AG04450 (cell line): ENCODE measurements around the gene NRDC. TPM values are rescaled to one million over a fixed set of nuclear protein-coding genes. Genes with fewer than 3 reads are reported as not detected.

Experiments used
- CTCF ChIA-PET: fragments of 300-600, 350-600 bp; formaldehyde crosslinking; extraction: SDS; loops from one replicate; lab custom pipeline; 2022; ENCODE audit warnings: antibody characterized with exemption, inconsistent platforms; lab: Charles Lee
- POLR2A ChIA-PET: fragments of 350-600 bp; formaldehyde crosslinking; extraction: SDS; loops from one replicate; lab custom pipeline; 2021; ENCODE audit warnings: antibody characterized with exemption, inconsistent platforms; lab: Yijun Ruan, JAX
- DNase-seq: peaks from one replicate; pipeline ENCODE4 v3.0.0-alpha.2; 2011; ENCODE audit warnings: low read depth, low spot score
- H3K27ac ChIP-seq: one replicate; pipeline ENCODE4 v1.5.1; 2012; ENCODE audit warnings: low read depth, low read length, control low read depth
- H3K27me3 ChIP-seq: one replicate; pipeline ENCODE4 v1.6.0; 2012; ENCODE audit warnings: low read length; ENCODE audit not compliant: control insufficient read depth, insufficient read depth
- H3K4me3 ChIP-seq: 2 replicates; pipeline ENCODE4 v1.5.1; 2011; ENCODE audit warnings: mild to moderate bottlenecking, low read depth, low read length, control low read depth
- H3K9me3 ChIP-seq: 2 replicates; pipeline ENCODE4 v1.5.1; 2012; ENCODE audit warnings: low read length; ENCODE audit not compliant: control insufficient read depth, insufficient read depth
- polyA plus RNA-seq: library from polyadenylated mRNA; depleted of rRNA; stranded (reverse); fragments of >200 nt; gene quantifications from 2 replicates; pipeline ENCODE4 v1.2.3, GENCODE V29; 2011; rRNA removed
- small RNA-seq: library from RNA; depleted of rRNA; stranded (forward); fragments of <200 nt; gene quantifications from one replicate; pipeline ENCODE3, GENCODE V24; 2012; ENCODE audit warnings: low read depth; ENCODE audit not compliant: insufficient read length
- TF ChIP-seq, protein P1 (sequence below): IDR thresholded peaks from 2 replicates; pipeline ENCODE4 v1.5.1; 2011; ENCODE audit warnings: low read depth, low read length, control low read depth, inconsistent platforms

NRDC gene
- polyA plus RNA-seq, 1 experiment: 172 TPM

DNA sequence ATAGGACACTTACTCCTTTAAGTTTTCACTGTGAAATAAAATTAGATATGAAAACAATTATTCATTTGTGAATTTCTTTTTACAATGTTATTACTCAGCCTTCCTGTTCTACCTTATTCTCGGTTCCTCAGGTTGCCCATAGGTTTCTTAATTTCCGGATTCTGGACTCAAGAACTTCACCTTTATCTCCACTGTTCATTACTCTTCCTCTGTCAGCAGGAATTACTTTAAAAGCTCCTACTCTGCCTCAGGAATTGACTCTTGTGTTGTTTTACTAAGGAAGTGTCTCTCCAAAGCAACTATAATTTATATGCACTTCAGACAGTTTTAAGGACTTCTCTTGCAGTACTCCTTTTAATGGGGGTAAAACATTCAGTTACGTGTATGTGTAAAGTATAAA is 137.9 kb downstream of the NRDC start:
- no peaks in the 10 kb centered on the region for H3K9me3 ChIP-seq
- ChIA-PET CTCF (interaction anchor here (0.6 to 0.9 kb wide), 3 partner anchors 10 to 28 kb away, joined by 3 read pairs; no protein-coding TSS in a partner anchor), POLR2A (no interaction called here)
- H3K4me3 ChIP-seq: no peak overlapping the region
- DNase-seq: no peak
- TF ChIP-seq, protein P1, sequence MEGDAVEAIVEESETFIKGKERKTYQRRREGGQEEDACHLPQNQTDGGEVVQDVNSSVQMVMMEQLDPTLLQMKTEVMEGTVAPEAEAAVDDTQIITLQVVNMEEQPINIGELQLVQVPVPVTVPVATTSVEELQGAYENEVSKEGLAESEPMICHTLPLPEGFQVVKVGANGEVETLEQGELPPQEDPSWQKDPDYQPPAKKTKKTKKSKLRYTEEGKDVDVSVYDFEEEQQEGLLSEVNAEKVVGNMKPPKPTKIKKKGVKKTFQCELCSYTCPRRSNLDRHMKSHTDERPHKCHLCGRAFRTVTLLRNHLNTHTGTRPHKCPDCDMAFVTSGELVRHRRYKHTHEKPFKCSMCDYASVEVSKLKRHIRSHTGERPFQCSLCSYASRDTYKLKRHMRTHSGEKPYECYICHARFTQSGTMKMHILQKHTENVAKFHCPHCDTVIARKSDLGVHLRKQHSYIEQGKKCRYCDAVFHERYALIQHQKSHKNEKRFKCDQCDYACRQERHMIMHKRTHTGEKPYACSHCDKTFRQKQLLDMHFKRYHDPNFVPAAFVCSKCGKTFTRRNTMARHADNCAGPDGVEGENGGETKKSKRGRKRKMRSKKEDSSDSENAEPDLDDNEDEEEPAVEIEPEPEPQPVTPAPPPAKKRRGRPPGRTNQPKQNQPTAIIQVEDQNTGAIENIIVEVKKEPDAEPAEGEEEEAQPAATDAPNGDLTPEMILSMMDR: no peak
- H3K27me3 ChIP-seq: no peaks in the 10 kb centered on the region
- no peak overlapping the region for H3K27ac ChIP-seq

Small RNAs within 50 kb of the gene (small RNA-seq; reads per million reads assigned to genes)
- gene AL050343.2: not detected

Other genes with a start within 250 kb of the NRDC start
- 28.4 and 28.6 TPM in 2 replicates for gene RAB3B, start 112.0 kb upstream of the NRDC start, polyA plus RNA-seq
- gene KTI12, start 155.1 kb upstream of the NRDC start, polyA plus RNA-seq: 9.8 and 10.5 TPM in 2 replicates
- gene TXNDC12, start 176.5 kb upstream of the NRDC start, polyA plus RNA-seq: 39.8 and 55.8 TPM in 2 replicates
- 59.7 and 86.6 TPM in 2 replicates for gene BTF3L4, start 177.6 kb upstream of the NRDC start, polyA plus RNA-seq